ENCODE results near the gene KIRREL3. TPM values are rescaled to one million over a fixed set of nuclear protein-coding genes. Genes with fewer than 3 reads are reported as not detected.

KIRREL3 gene
- total and polyA plus RNA-seq, 9 of the 15 experiments (the other 6 are each of a cell fraction or from before 2014, with no cell fraction given): 0.04 to 0.10 TPM; not detected in 7

- TF ChIP-seq PHB2 (IDR thresholded peaks at IDR 0.05; ENCODE audit: low read depth): no peak
- no peak for TF ChIP-seq ZNF586 (CRISPR knock-in tag; conservative IDR thresholded peaks at IDR 0.05)
- no peak for TF ChIP-seq NONO (IDR thresholded peaks at IDR 0.05; ENCODE audit: low read depth in 2 of 2, low read length in 1 of 2)
- no peak for TF ChIP-seq E2F6 (IDR thresholded peaks at IDR 0.05; ENCODE audit: borderline replicate concordance in 1 of 2, extremely low read depth in 1 of 2, insufficient read depth in 1 of 2, insufficient read length in 1 of 2, low read depth in 1 of 2, low read length in 1 of 2, poor library complexity in 1 of 2, severe bottlenecking in 1 of 2)
- TF ChIP-seq GMEB1 (CRISPR knock-in tag; IDR thresholded peaks at IDR 0.05): no peak
- TF ChIP-seq KLF1 (tag; IDR thresholded peaks at IDR 0.05): no peak
- no peak for TF ChIP-seq NFE2L1 (tag; IDR thresholded peaks at IDR 0.05; ENCODE audit: borderline replicate concordance, low read depth)
- TF ChIP-seq ZNF668 (CRISPR knock-in tag; IDR thresholded peaks at IDR 0.05): no peak
- TF ChIP-seq SNIP1 (IDR thresholded peaks at IDR 0.05; ENCODE audit: low read depth): no peak
- TF ChIP-seq TFE3 (CRISPR knock-in tag; IDR thresholded peaks at IDR 0.05): no peak
- no peak for TF ChIP-seq POLR2AphosphoS2 (IDR thresholded peaks at IDR 0.05; ENCODE audit: low read length)
- Histone ChIP-seq H2AFZ (ENCODE audit: low read depth, low read length) (no peak overlapping the region), H3K27me3 (ENCODE audit: control insufficient read depth in 2 of 2, insufficient read depth in 2 of 2, low read length in 2 of 2) (no peaks in the 10 kb centered on the region), H3K36me3 (ENCODE audit: control insufficient read depth, insufficient read depth, low read length) (no peaks in the 10 kb centered on the region), H4K20me1 (replicated peaks; ENCODE audit: control insufficient read depth, insufficient read depth, low read length) (peaks cover 9% of the 10 kb centered on the region; the same call in 1 of the 2 replicates), H3K9ac (ENCODE audit: insufficient read depth in 1 of 2, low read depth in 2 of 2, low read length in 2 of 2) (no peak overlapping the region; a peak in 1 of 4 replicates), H3K4me3 (no peak overlapping the region), H3K4me2 (ENCODE audit: insufficient read depth, low read length) (no peak overlapping the region), H3K79me2 (ENCODE audit: control insufficient read depth, insufficient read depth, low read length) (no peaks in the 10 kb centered on the region), H3K9me3 (replicated peaks; ENCODE audit: control insufficient read depth, insufficient read depth, low read depth, low read length) (no peaks in the 10 kb centered on the region), H3K9me1 (ENCODE audit: control insufficient read depth, insufficient read depth, low read length) (no peaks in the 10 kb centered on the region), H3K27ac (ENCODE audit: extremely low read depth, low read depth, low read length) (no peak overlapping the region), H3K4me1 (replicated peaks in 1 of 2; ENCODE audit: control insufficient read depth in 2 of 2, insufficient read depth in 2 of 2, low read length in 2 of 2) (peaks cover 0 to 3% of the 10 kb centered on the region in 2 experiments)
- FAIRE-seq (no peak), DNase-seq (ENCODE audit: extremely low read depth in 1 of 4, low spot score in 3 of 4) (no peak), ATAC-seq (no peak)
- POLR2A ChIA-PET: interaction anchor here (0.7 kb wide), 1 partner anchor 10 kb away, joined by 3 read pairs; no protein-coding TSS in a partner anchor
- in situ Hi-C loops (cut with MboI) (no loop called here), intact Hi-C loops (cut with micrococcal nuclease) (loop anchor here (5.0 kb wide), 1 partner anchor 44 kb away; no protein-coding TSS in a partner anchor)
- 55% methylated on average over 6 of the region's 7 CpGs for whole genome bisulfite sequencing (ENCODE audit: insufficient coverage, low coverage, missing lambda C conversion rate)
- CTCF ChIA-PET (ENCODE audit: low intra/inter-chr PET ratio): interaction anchor here (0.8 to 3.1 kb wide), 2 partner anchors 81 to 84 kb away, joined by 3 to 27 read pairs; no protein-coding TSS in a partner anchor
- no TSS peak for BruUV-seq (replicated peaks)
Measured at GRCh38 chr11:126391286-126391954, 609.1 kb downstream of the KIRREL3 start.

Measured in K562 (cell line).